ENCODE measurements around the gene YIPF5. TPM values are rescaled to one million over a fixed set of nuclear protein-coding genes. Genes with fewer than 3 reads are reported as not detected.

The YIPF5 gene
- polyA plus RNA-seq, 3 donors, result 12.1 to 41.4 (median 32.4) TPM

DNA sequence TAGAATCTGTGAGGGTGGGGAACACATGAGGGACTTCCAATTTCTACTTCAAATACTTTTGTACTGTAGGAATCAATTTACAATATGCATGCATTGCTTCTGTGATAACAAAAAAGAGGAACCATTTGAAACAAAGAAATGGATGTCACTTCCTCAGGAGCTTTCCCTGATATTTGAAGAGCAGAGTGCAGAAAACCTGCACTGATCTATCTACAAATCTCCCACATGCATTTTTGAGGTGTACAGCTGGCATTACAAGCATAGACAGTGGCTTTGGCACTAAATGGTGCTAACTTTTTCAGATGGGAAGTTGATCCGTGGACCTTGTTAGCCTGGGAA, 27.7 kb downstream of the YIPF5 start:
- H3K4me2 ChIP-seq (replicated peaks; ENCODE audit: extremely low read depth, low read length, poor library complexity, severe bottlenecking), result no peak overlapping the region
- no peaks in the 10 kb centered on the region for H3K79me2 ChIP-seq (ENCODE audit: insufficient read depth, low read length)
- no peaks in the 10 kb centered on the region for H3K9me3 Mint-ChIP-seq
- WGBS (ENCODE audit: insufficient coverage), result no CpG with 5 or more reads among the region's 1 CpG
- intact Hi-C loops (cut with micrococcal nuclease), result no loop called here
- no peak overlapping the region for H3K4me3 ChIP-seq (replicated peaks in 1 of 3; ENCODE audit: low read depth in 2 of 3, low read length in 3 of 3)
- no peak for DNase-seq
- H3K4me3 Mint-ChIP-seq, result no peak overlapping the region
- no peak overlapping the region for H3K9ac ChIP-seq (ENCODE audit: insufficient read depth, low read length, poor library complexity, severe bottlenecking)
- peaks cover 0 to 8% (median 0%) of the 10 kb centered on the region in 3 donors for H3K27me3 Mint-ChIP-seq (ENCODE audit: low read depth in 3 of 3)
- no peaks in the 10 kb centered on the region for H3K27me3 ChIP-seq (ENCODE audit: control insufficient read depth in 2 of 2, insufficient read depth in 2 of 2, low read length in 2 of 2)
- no peaks in the 10 kb centered on the region for H3K9me3 ChIP-seq (replicated peaks in 1 of 2; ENCODE audit: control insufficient read depth in 1 of 2, insufficient read depth in 1 of 2, low read length in 2 of 2)
- H3K4me1 ChIP-seq (ENCODE audit: control insufficient read depth in 1 of 2, insufficient read depth in 2 of 2, low read length in 2 of 2), result no peaks in the 10 kb centered on the region
- H3K27ac ChIP-seq (ENCODE audit: low read depth in 1 of 2, low read length in 2 of 2), result no peak overlapping the region
- no peak overlapping the region for H2AFZ ChIP-seq (ENCODE audit: insufficient read depth, low read depth, low read length, poor library complexity, severe bottlenecking)
- no peaks in the 10 kb centered on the region for H3K36me3 ChIP-seq (replicated peaks in 1 of 2; ENCODE audit: control insufficient read depth in 1 of 2, insufficient read depth in 2 of 2, low read length in 2 of 2)
- H4K20me1 ChIP-seq (ENCODE audit: insufficient read depth, low read length), result no peaks in the 10 kb centered on the region
- H3K4me1 Mint-ChIP-seq, result peaks cover 9% of the 10 kb centered on the region
- no peak overlapping the region for H3K27ac Mint-ChIP-seq
- H3K36me3 Mint-ChIP-seq, result no peaks in the 10 kb centered on the region
- TF ChIP-seq, protein P1, sequence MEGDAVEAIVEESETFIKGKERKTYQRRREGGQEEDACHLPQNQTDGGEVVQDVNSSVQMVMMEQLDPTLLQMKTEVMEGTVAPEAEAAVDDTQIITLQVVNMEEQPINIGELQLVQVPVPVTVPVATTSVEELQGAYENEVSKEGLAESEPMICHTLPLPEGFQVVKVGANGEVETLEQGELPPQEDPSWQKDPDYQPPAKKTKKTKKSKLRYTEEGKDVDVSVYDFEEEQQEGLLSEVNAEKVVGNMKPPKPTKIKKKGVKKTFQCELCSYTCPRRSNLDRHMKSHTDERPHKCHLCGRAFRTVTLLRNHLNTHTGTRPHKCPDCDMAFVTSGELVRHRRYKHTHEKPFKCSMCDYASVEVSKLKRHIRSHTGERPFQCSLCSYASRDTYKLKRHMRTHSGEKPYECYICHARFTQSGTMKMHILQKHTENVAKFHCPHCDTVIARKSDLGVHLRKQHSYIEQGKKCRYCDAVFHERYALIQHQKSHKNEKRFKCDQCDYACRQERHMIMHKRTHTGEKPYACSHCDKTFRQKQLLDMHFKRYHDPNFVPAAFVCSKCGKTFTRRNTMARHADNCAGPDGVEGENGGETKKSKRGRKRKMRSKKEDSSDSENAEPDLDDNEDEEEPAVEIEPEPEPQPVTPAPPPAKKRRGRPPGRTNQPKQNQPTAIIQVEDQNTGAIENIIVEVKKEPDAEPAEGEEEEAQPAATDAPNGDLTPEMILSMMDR (IDR thresholded peaks at IDR 0.05), result no peak

DNA sequence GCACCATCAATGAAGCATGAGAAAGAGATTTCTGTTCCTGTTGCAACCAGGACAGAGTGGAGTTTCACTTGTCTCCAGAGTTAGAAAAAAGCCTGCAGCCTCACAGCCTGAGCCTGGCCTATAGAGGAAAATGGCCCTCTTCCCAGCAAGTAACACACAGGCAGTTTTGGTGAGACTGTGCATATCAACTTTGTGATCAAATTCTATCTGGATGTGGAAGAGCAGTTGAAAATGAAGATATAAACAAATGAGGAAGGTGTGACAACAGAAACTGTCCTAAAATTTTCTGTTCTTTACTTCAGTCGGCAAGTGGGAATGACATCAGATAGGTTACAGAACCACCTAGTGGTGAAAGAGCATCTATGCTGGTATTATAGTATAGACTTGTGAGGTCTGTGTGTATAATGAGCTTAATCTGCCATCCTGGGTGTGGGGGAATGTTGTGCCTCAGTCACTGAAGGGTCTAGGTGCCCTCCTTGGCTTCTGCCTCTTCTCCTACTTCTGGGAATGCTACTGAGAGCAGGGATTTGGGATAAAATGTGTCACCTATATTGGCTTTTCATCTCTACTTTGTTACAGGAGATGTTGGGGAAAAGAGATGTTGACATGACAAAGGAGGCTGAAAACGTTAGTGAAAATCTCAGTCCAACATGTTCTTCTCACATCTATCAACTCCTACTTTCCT, 28.2 kb downstream of the YIPF5 start:
- TF ChIP-seq, protein P1 (IDR thresholded peaks at IDR 0.05), result peak; percentile 60
- H3K27me3 ChIP-seq (ENCODE audit: control insufficient read depth in 2 of 2, insufficient read depth in 2 of 2, low read length in 2 of 2), result no peaks in the 10 kb centered on the region
- Mint-ChIP-seq H3K36me3 (no peaks in the 10 kb centered on the region), H3K4me3 (peak overlapping the region in 1 of 2 donors; percentile 40), H3K27me3 (ENCODE audit: low read depth in 3 of 3) (peaks cover 0 to 8% (median 0%) of the 10 kb centered on the region in 3 donors), H3K27ac (peak overlapping the region in 1 of 7 donors; percentile 81), H3K4me1 (peaks cover 9% of the 10 kb centered on the region), H3K9me3 (no peaks in the 10 kb centered on the region)
- WGBS (ENCODE audit: insufficient coverage), result no CpG with 5 or more reads among the region's 2 CpGs
- H3K4me1 ChIP-seq (ENCODE audit: control insufficient read depth in 1 of 2, insufficient read depth in 2 of 2, low read length in 2 of 2), result no peaks in the 10 kb centered on the region
- intact Hi-C loops (cut with micrococcal nuclease), result no loop called here
- no peaks in the 10 kb centered on the region for H3K79me2 ChIP-seq (ENCODE audit: insufficient read depth, low read length)
- no peaks in the 10 kb centered on the region for H3K36me3 ChIP-seq (replicated peaks in 1 of 2; ENCODE audit: control insufficient read depth in 1 of 2, insufficient read depth in 2 of 2, low read length in 2 of 2)
- peak overlapping the region; percentile 6 for H3K4me2 ChIP-seq (replicated peaks; ENCODE audit: extremely low read depth, low read length, poor library complexity, severe bottlenecking)
- peak overlapping the region; percentile 64 for H2AFZ ChIP-seq (ENCODE audit: insufficient read depth, low read depth, low read length, poor library complexity, severe bottlenecking)
- H3K4me3 ChIP-seq (replicated peaks in 1 of 3; ENCODE audit: low read depth in 2 of 3, low read length in 3 of 3), result no peak overlapping the region
- H3K9ac ChIP-seq (ENCODE audit: insufficient read depth, low read length, poor library complexity, severe bottlenecking), result no peak overlapping the region
- H3K9me3 ChIP-seq (replicated peaks in 1 of 2; ENCODE audit: control insufficient read depth in 1 of 2, insufficient read depth in 1 of 2, low read length in 2 of 2), result no peaks in the 10 kb centered on the region
- peak in 2 of 3 donors; percentile 6 to 26 for DNase-seq
- no peak overlapping the region for H3K27ac ChIP-seq (ENCODE audit: low read depth in 1 of 2, low read length in 2 of 2)
- H4K20me1 ChIP-seq (ENCODE audit: insufficient read depth, low read length), result no peaks in the 10 kb centered on the region

Data from CD14-positive monocyte (primary cell).